DND-41 (cell line): ENCODE results near the gene MEGF8.

Experiments used
- CTCF ChIP-seq: IDR thresholded peaks from 2 replicates; pipeline ENCODE4 v1.5.1; 2012; ENCODE audit warnings: borderline replicate concordance, low read length, moderate library complexity, mild to moderate bottlenecking; ENCODE audit not compliant: poor library complexity, severe bottlenecking; ENCODE audit errors: extremely low read depth
- EZH2 ChIP-seq: IDR thresholded peaks from 3 replicates; pipeline ENCODE4 v1.6.1; 2012; ENCODE audit warnings: borderline replicate concordance, low read depth, mild to moderate bottlenecking, moderate library complexity, low read length, inconsistent platforms; ENCODE audit not compliant: severe bottlenecking

GRCh38 chr19:42427313-42427712 lies 101.9 kb downstream of the MEGF8 start, which contains the start of gene LIPE:
- TF ChIP-seq CTCF = no peak
- no peak for TF ChIP-seq EZH2
